Measurements from ENCODE around the gene MYO18A.
A peak's percentile ranks its signal among the peaks of the same experiment; 100 is the strongest.
"Not testable (repeated sequence)": the region's sequence is repeated elsewhere in the genome, so short reads cannot be mapped to it uniquely, and the experiment has no call there.

MYO18A gene

GRCh38 chr17:29165261-29165660 is 14.9 kb downstream of the MYO18A start:
- no peak for DNase-seq

DNA sequence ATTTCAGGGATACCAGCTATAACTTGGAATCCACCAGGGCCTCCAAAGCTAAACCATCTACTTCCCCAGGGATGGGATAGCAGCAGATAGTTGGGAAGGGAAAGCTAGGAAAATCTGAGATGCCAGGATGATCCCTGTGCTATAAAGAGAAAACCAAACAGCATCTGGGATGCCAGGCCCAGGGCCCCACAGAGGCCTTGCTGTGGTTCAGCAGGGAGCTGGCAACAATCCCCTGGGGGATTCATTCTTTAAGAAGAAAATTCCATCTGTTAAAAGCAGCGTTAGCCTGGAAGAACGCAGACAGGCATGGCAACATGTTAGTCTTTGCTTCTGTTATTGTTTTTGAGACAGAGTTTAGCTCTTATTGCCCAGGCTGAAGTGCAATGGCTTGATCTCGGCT is 16.6 kb downstream of the MYO18A start:
- DNase-seq, result no peak

- DNase-seq, result no peak
Observed at GRCh38 chr17:29162909-29163341, 17.3 kb downstream of the MYO18A start.

DNA sequence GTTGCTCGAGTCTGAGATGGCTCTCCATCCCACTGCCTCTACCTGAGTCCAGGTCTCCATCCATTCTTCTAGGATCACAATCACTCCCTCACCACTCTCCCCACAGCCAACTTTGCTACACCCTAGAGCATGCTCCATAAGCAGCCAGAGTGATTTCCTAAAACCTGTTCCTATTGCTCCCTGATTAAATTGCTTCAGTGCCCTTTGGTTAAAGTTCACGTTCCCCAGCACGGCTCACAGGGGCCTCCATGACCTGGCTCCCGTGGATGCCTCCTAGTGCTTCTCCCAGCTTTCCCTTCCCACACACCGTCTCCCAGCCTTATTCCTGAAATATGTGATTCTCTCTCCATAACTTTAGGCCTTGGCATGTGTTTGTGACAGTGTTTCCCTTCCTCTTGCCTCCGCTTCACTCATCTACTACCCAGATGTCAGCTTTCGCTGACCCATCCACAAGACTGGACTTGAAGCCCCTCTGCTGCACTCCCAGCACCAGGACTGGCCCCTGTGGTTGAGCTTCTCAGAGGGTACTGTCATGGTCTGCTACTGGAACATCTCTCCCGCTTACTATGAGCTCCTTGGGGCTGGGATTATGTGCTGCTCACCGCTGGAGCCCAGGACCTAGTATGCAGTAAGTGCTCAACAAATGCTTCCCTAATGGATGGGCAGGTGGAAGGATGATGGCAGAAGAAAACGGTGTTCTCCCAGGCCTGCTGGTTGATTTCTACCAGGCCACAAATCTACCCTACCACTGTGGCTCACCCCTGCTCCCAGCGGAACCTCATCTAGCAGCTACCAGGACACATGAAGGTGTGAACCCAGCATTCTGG is 17.9 kb downstream of the MYO18A start:
- DNase-seq, result no peak

DNA sequence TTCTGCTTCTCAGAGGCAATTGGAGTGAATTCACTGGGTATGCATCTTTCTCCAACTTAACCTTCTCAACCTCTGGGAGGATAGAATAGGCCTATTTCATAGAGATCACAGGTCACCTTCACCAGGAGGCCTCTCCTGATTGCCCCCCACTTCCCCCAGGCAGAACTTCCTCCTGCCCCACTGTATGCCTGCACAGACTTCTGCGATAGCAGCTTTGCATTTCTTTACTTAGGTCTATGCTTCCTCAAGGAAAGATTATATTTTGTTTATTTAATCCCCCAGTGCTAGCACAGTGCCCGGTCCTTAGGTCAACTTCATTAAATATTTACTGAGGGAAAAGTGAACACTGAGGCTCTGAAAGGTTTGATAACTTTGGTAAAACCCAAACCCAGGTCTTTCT is 19.9 kb downstream of the MYO18A start:
- DNase-seq, result no peak

GRCh38 chr17:29159306-29159860 is 20.8 kb downstream of the MYO18A start:
- no peak for DNase-seq

DNA sequence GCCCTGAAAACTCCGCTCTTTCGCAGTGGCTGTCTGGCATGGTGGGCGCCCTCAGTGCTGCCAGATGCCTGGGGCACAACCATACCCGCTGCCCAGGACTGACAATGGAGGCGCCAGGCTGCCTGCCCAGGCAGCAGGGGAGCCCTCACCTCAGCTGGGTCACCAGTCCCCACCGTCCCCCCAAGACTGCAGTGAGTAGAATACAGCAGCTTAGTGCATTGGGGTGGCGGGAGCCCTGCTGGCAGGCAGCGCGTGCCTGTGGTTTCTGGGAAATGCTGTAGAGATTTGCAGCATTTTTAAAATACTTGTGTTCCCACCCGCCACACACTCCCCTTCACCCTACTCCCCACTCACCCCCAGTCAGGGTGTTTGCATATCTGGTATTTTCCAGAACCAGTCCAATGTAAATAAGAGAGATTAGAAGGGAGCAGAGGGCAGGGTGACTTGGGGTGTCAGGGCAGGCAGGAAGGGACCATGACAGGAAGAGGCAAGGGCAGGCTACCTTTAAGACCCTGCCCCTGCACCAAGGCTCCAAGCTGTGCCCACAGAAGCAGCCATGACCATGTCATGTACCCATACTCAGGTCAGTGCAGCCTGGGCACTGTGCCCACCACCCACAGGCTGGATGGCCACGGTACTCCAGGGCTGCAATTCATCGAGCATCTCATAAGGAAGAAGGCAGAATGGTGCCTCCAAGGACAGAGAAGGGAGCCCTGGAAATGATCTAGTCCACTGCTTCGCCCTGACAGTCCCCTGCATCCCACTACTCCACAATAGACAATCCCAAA is 21.5 kb downstream of the MYO18A start:
- no peak for DNase-seq

- no peak for DNase-seq
Observed at GRCh38 chr17:29158096-29158487, 22.1 kb downstream of the MYO18A start.

- DNase-seq, result no peak
Observed at GRCh38 chr17:29157310-29157709, 22.9 kb downstream of the MYO18A start.

GRCh38 chr17:29156781-29157180 is 23.4 kb downstream of the MYO18A start:
- DNase-seq, result no peak

DNA sequence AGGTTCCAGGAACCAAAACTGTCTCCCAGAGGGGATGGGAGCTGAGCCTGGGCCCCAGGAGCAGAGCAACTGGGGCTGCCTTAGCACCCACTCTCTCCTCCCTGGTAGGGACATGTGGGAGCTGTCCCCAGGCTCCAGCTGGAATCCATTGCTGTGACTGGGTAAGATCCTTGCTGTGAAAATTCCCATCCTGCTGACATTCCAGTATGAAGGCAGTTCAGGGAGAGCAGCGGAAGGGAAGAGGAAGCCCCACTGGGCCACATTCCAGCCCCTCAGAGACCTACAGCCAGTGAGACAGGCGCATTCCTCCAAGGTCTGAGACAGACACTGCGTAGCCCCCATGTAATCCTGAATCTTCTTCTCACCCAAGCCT is 24.2 kb downstream of the MYO18A start:
- DNase-seq, result no peak

- DNase-seq, result no peak
Observed at GRCh38 chr17:29155227-29155965, 24.8 kb downstream of the MYO18A start.

DNA sequence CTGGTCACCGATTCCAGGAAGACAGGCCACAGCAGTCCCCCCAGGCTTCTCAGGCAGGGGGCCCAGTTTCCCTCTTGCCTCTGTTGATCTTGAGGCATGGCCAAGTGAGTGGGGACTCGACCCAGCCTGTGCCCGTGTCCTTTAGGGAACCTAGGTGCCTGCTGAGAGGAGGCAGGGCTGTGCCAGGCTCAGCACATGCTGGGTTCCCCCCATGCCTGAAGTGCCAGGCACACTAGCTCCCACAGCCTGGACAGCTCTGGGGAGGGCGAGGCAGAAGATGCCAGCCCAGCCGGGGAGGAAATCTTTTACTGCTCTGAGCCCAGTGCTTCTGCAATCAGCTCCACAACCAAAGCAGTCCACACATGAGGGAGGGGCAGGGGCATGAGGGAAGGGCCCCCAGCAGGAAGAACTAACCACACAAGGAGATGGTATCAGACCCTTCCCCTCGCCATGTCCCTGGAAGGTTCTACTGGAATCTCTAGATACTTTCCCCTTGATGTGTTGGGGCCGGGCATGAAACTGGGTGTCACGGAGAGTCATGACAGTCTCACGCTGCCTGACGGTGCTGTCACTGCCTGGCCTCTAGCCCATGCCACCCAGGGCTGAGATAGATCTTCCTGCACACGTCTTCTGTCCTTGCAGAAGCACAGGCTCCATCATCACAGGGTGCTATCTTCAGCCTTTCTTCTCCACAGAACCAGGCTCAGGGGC is 25.5 kb downstream of the MYO18A start:
- DNase-seq, result no peak

- no peak for DNase-seq
Observed at GRCh38 chr17:29151567-29151966, 28.6 kb downstream of the MYO18A start.

DNA sequence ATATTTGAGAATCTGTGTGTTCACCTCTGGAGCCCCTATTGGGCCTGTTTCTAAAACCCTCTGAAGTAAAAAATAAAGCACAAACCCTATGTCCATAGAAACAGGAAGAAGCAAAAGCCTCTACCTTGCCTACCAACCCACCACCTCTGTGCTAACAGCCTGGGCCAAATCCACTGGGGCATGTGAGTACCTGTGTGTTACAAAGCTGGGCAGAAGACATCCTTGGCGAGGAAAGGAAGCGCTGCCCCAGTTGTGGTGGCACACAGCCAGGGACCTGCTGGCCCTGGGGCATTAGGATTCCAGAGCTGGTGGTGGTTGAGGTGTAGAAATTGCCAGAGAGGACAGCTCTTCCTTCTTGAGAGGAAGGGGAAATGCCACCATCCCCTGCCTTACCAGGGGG is 30.0 kb downstream of the MYO18A start:
- DNase-seq, result no peak

- no peak for DNase-seq
Observed at GRCh38 chr17:29149431-29150064, 30.6 kb downstream of the MYO18A start.

GRCh38 chr17:29148790-29149430 is 31.3 kb downstream of the MYO18A start:
- DNase-seq, result peak; percentile 81

GRCh38 chr17:29148257-29148789 is 31.9 kb downstream of the MYO18A start:
- no peak for DNase-seq

GRCh38 chr17:29147682-29148081 is 32.5 kb downstream of the MYO18A start:
- no peak for DNase-seq

- DNase-seq, result not testable (repeated sequence)
Observed at GRCh38 chr17:29147228-29147627, 33.0 kb downstream of the MYO18A start.

DNA sequence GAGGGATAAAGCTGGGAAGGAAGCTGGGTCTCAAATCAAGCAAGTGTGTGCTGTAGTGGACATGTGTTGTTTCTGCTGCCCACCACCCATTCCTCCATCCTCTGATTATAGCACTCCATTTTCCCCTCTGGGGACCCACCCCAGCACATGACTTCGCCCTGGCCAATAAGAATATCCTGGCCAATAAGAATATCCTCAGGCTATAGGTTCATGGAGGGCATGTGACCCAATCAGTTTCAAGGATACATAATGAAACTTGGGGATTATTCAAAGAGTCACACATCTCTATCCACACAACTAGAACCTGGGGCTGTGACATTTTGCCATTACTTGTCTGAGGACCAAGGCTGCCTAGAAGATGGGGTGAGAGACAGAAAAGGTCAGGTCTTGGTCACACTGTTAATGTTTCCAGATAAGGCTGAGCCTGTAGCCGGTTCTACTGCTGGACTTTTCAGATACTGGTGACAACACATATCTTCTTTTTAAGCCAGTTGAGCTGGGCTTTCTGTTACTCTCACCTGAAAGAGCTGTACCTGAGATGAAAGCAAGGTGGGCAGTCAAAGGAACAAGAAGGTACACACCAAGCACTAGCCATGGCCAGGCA is 33.7 kb downstream of the MYO18A start:
- no peak for DNase-seq
